PC-3 (cell line): ENCODE measurements around the gene PSORS1C2. TPM values are rescaled to one million over a fixed set of nuclear protein-coding genes. Genes with fewer than 3 reads are reported as not detected.
"Not testable (repeated sequence)": the region's sequence is repeated elsewhere in the genome, so short reads cannot be mapped to it uniquely, and the experiment has no call there.

Experiments
- ATAC-seq: fragments of 200-7000 bp; cut with Tn5 transposase; 2 replicates; pipeline ENCODE4 v1.9.1; 2020; ENCODE audit warnings: mild to moderate bottlenecking, moderate library complexity
- BruUV-seq: library from RNA; stranded (reverse); fragments of 400-500 nt; replicated peaks from 2 replicates; lab custom pipeline; 2021; lab: Mats Ljungman, UMichigan
- CTCF ChIA-PET: fragments of 300-600 bp; sonication (Branson Sonifier 250); formaldehyde crosslinking; loops from one replicate; lab custom pipeline; 2022; ENCODE audit warnings: antibody characterized with exemption; lab: Charles Lee
- POLR2A ChIA-PET: fragments of 300-600 bp; sonication (Branson Sonifier 250); formaldehyde crosslinking; loops from one replicate; lab custom pipeline; 2022; ENCODE audit warnings: antibody characterized with exemption; ENCODE audit not compliant: unreplicated experiment; lab: Charles Lee
- DNase-seq: peaks from one replicate; pipeline ENCODE4 v3.0.0-alpha.2; 2015
- H2AFZ ChIP-seq: fragments of 300-600 bp; sonication (generic); 2 replicates; pipeline ENCODE4 v1.6.0; 2016; ENCODE audit warnings: antibody characterized with exemption, low read length
- H3F3A ChIP-seq: fragments of 300-600 bp; sonication (generic); one replicate; pipeline ENCODE4 v1.6.0; 2017; ENCODE audit warnings: antibody characterized with exemption, low read length, control low read depth, mild to moderate bottlenecking; ENCODE audit not compliant: unreplicated experiment
- H3K27ac ChIP-seq: fragments of 300-600 bp; sonication (generic); 2 replicates; pipeline ENCODE4 v1.5.1; 2016; ENCODE audit warnings: mild to moderate bottlenecking, low read length
- H3K27me3 ChIP-seq: fragments of 300-600 bp; sonication (generic); 2 replicates; pipeline ENCODE4 v1.6.1; 2016; ENCODE audit warnings: low read length, mixed read lengths
- H3K36me3 ChIP-seq: fragments of 300-600 bp; sonication (generic); 2 replicates; pipeline ENCODE4 v1.6.1; 2016; ENCODE audit warnings: low read depth, mixed run types, low read length, mixed read lengths
- H3K4me1 ChIP-seq: fragments of 300-600 bp; sonication (generic); 2 replicates; pipeline ENCODE4 v1.5.1; 2016; ENCODE audit warnings: low read length; ENCODE audit not compliant: insufficient read depth
- H3K4me2 ChIP-seq: fragments of 300-600 bp; sonication (generic); 2 replicates; pipeline ENCODE4 v1.6.0; 2016; ENCODE audit warnings: low read length
- H3K4me3 ChIP-seq: fragments of 300-600 bp; sonication (generic); 2 replicates; pipeline ENCODE4 v1.5.1; 2016; ENCODE audit warnings: mild to moderate bottlenecking, low read length, mixed read lengths
- H3K79me2 ChIP-seq: fragments of 300-600 bp; sonication (generic); 2 replicates; pipeline ENCODE4 v1.6.1; 2017; ENCODE audit warnings: low read length, mixed read lengths
- H3K9ac ChIP-seq: fragments of 300-600 bp; sonication (generic); 2 replicates; pipeline ENCODE4 v1.6.0; 2016; ENCODE audit warnings: mild to moderate bottlenecking, low read length
- H3K9me2 ChIP-seq: fragments of 300-600 bp; sonication (generic); replicated peaks from 2 replicates; pipeline ENCODE4 v1.6.1; 2016; ENCODE audit warnings: mixed run types, low read length, mixed read lengths
- H3K9me3 ChIP-seq: fragments of 300-600 bp; sonication (generic); 2 replicates; pipeline ENCODE4 v1.6.1; 2016; ENCODE audit warnings: low read length, mixed read lengths
- H4K20me1 ChIP-seq: fragments of 300-600 bp; sonication (generic); 2 replicates; pipeline ENCODE4 v1.6.1; 2016; ENCODE audit warnings: low read length, mixed read lengths
- EZH2 ChIP-seq: fragments of 300-600 bp; sonication (generic); IDR thresholded peaks from one replicate; pipeline ENCODE4 v1.6.1; 2017; ENCODE audit warnings: antibody characterized with exemption, mild to moderate bottlenecking, low read length; ENCODE audit not compliant: unreplicated experiment
- EZH2phosphoT487 ChIP-seq: fragments of 300-600 bp; sonication (generic); IDR thresholded peaks from 2 replicates; pipeline ENCODE4 v1.6.1; 2018; ENCODE audit warnings: mild to moderate bottlenecking, antibody characterized with exemption, low read length, borderline replicate concordance
- intact Hi-C: fragments of 100-400 bp; cut with micrococcal nuclease; formaldehyde crosslinking; loops from 2 replicates; pipeline ENCODE4 v1.9.0; 2023
- total RNA-seq: library from RNA; depleted of rRNA; stranded (reverse); fragments of >200 nt; gene quantifications from 2 replicates; pipeline ENCODE4 v1.2.3, GENCODE V29; 2014
- TF ChIP-seq, protein P1 (sequence below): fragments of 300-600 bp; sonication (generic); conservative IDR thresholded peaks from 2 replicates; pipeline ENCODE4 v1.5.1; 2017; ENCODE audit warnings: antibody characterized with exemption, low read depth, mild to moderate bottlenecking, low read length

The PSORS1C2 gene
- total RNA-seq, 1 experiment from 2014 or later, result not detected

DNA sequence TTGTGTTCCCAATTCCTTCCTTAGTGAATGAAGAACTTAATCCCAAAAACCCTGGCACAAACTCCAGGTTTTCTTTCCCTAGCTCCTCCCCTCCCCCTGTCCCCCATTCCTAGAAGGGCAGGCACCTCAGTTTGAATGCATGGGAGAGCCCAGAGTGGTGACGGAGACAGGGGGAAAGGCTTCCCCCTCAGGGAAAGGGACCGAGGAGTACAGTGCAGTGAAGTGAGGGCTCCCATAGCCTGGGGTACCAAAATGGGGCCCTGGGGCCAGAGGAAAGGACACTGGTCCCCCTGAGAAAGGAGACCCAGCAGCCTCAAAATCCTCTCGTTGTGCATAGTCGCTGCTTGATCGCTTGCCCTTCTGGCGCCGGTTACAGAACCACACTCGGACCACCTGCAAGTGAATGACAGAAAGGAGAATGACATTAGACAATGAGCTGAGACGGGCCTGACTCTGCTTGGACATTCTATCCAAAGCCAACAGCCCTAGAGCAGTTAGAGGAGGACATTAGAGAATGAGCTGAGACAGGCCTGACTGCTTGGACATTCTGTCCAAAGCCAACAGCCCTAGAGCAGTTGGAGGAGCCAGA is 25.7 kb upstream of the PSORS1C2 start:
- H3K4me2 ChIP-seq, H3K9me3 ChIP-seq, H3K9me2 ChIP-seq, CTCF ChIA-PET, H3K9ac ChIP-seq, POLR2A ChIA-PET, H3F3A ChIP-seq, H3K27me3 ChIP-seq, H2AFZ ChIP-seq, DNase-seq, H3K27ac ChIP-seq, H3K4me3 ChIP-seq, ATAC-seq, intact Hi-C loops, BruUV-seq, H4K20me1 ChIP-seq: not testable (repeated sequence)
- peaks cover 12% of the 10 kb centered on the region for H3K4me1 ChIP-seq
- H3K36me3 ChIP-seq, result peaks cover 12% of the 10 kb centered on the region; the same call in 1 of the 2 replicates
- peaks cover 16% of the 10 kb centered on the region for H3K79me2 ChIP-seq

DNA sequence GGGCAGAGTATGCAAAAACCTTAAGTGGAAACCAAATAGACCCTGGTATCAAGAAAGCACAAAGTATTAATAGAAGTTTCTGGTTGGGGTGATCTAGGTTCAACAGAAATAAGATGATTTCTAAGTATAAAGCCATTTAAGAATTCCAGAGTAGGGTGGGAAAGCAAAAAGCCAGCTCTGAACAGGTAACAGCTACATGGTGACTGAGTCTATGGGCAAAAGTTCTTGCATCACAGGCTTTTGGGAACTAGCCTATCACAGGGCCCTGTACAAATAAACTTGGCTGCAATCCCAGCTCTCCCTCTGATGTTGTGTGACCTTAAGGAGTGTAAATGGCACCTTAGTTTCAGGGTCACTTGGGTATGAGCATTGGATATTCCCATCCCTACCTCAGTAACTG is 25.1 kb upstream of the PSORS1C2 start:
- Histone ChIP-seq H3K27me3 (no peaks in the 10 kb centered on the region), H3K4me1 (peaks cover 10% of the 10 kb centered on the region), H2AFZ (no peak overlapping the region), H3K9me3 (no peaks in the 10 kb centered on the region), H4K20me1 (no peaks in the 10 kb centered on the region), H3K36me3 (peaks cover 12% of the 10 kb centered on the region; the same call in 1 of the 2 replicates), H3K9me2 (no peaks in the 10 kb centered on the region), H3K79me2 (peaks cover 22% of the 10 kb centered on the region), H3K4me3 (no peak overlapping the region), H3F3A (no peaks in the 10 kb centered on the region), H3K9ac (no peak overlapping the region), H3K27ac (no peak overlapping the region), H3K4me2 (no peak overlapping the region)
- TF ChIP-seq, protein P1, sequence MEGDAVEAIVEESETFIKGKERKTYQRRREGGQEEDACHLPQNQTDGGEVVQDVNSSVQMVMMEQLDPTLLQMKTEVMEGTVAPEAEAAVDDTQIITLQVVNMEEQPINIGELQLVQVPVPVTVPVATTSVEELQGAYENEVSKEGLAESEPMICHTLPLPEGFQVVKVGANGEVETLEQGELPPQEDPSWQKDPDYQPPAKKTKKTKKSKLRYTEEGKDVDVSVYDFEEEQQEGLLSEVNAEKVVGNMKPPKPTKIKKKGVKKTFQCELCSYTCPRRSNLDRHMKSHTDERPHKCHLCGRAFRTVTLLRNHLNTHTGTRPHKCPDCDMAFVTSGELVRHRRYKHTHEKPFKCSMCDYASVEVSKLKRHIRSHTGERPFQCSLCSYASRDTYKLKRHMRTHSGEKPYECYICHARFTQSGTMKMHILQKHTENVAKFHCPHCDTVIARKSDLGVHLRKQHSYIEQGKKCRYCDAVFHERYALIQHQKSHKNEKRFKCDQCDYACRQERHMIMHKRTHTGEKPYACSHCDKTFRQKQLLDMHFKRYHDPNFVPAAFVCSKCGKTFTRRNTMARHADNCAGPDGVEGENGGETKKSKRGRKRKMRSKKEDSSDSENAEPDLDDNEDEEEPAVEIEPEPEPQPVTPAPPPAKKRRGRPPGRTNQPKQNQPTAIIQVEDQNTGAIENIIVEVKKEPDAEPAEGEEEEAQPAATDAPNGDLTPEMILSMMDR, result no peak
- TF ChIP-seq EZH2phosphoT487 (no peak), EZH2 (no peak)
- intact Hi-C loops, result no loop called here
- ChIA-PET POLR2A (no interaction called here), CTCF (no interaction called here)
- DNase-seq (no peak), ATAC-seq (no peak)
- no TSS peak for BruUV-seq

DNA sequence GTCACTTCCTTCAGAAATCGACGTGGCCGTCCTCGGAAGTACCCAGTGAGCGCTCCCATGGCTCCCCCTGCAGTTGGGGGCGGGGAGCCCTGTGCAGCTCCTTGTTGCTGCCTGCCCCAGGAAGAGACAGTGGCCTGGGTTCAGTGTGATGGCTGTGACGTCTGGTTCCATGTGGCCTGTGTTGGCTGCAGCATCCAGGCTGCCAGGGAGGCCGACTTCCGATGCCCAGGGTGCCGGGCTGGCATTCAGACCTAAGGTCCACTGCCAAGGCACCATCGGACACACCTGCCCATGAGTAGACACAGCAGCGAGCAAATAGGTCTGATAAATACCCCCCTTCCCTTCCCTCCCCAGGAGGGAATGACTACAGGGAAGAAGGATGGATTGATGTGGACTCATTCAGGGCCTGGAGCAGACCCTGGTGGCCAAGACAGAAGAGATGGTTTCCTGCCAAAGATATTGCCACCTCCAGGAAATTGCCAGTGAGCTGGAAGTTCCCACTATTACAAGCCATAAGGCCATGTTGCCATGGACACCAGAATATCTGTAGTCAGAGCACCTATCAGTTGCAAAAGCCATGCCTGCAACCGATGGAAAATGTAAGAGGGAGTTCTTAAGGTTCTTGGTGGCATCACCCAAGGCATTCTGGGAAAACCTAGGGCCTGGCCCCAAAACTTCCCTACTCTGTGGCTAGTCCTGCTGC is 23.7 kb upstream of the PSORS1C2 start:
- Histone ChIP-seq H3K36me3 (peaks cover 12% of the 10 kb centered on the region; the same call in 1 of the 2 replicates), H3K79me2 (peaks cover 27% of the 10 kb centered on the region), H3K27ac (no peak overlapping the region), H3K9me3 (no peaks in the 10 kb centered on the region), H3F3A (no peaks in the 10 kb centered on the region), H3K4me3 (no peak overlapping the region), H3K27me3 (no peaks in the 10 kb centered on the region), H3K4me1 (peaks cover 10% of the 10 kb centered on the region), H3K9ac (no peak overlapping the region), H4K20me1 (no peaks in the 10 kb centered on the region), H3K9me2 (no peaks in the 10 kb centered on the region), H3K4me2 (no peak overlapping the region), H2AFZ (no peak overlapping the region)
- ATAC-seq, result no peak
- CTCF ChIA-PET, result no interaction called here
- POLR2A ChIA-PET, result no interaction called here
- DNase-seq, result no peak
- TF ChIP-seq EZH2 (no peak), EZH2phosphoT487 (no peak)
- TF ChIP-seq, protein P1, result no peak
- BruUV-seq, result no TSS peak
- intact Hi-C loops, result no loop called here
